Measurements from ENCODE around the gene AEBP1. TPM values are rescaled to one million over a fixed set of nuclear protein-coding genes. Genes with fewer than 3 reads are reported as not detected.

Gene AEBP1
- total RNA-seq, 1 experiment from 2014 or later: not detected

GRCh38 chr7:44066494-44067063 lies 37.6 kb upstream of the AEBP1 start:
- no peak for DNase-seq (ENCODE audit: low read depth)

GRCh38 chr7:44067064-44067951 lies 36.8 kb upstream of the AEBP1 start:
- DNase-seq (ENCODE audit: low read depth): no peak

- DNase-seq (ENCODE audit: low read depth): no peak
These were observed 36.1 kb upstream of the AEBP1 start for GRCh38 chr7:44068054-44068453.

GRCh38 chr7:44071726-44072363 lies 32.3 kb upstream of the AEBP1 start:
- DNase-seq (ENCODE audit: low read depth): no peak

GRCh38 chr7:44072364-44073231 lies 31.5 kb upstream of the AEBP1 start:
- DNase-seq (ENCODE audit: low read depth): peak; percentile 91

GRCh38 chr7:44073664-44074348 lies 30.3 kb upstream of the AEBP1 start:
- peak; percentile 75 for DNase-seq (ENCODE audit: low read depth)

GRCh38 chr7:44074349-44074695 lies 29.8 kb upstream of the AEBP1 start:
- DNase-seq (ENCODE audit: low read depth): no peak

- DNase-seq (ENCODE audit: low read depth): no peak
These were observed 28.7 kb upstream of the AEBP1 start for GRCh38 chr7:44075296-44076075.

- DNase-seq (ENCODE audit: low read depth): no peak
These were observed 27.8 kb upstream of the AEBP1 start for GRCh38 chr7:44076101-44076895.

GRCh38 chr7:44077061-44077460 lies 27.1 kb upstream of the AEBP1 start:
- no peak for DNase-seq (ENCODE audit: low read depth)

GRCh38 chr7:44077681-44078091 lies 26.5 kb upstream of the AEBP1 start:
- DNase-seq (ENCODE audit: low read depth): no peak

- DNase-seq (ENCODE audit: low read depth): no peak
These were observed 25.6 kb upstream of the AEBP1 start for GRCh38 chr7:44078521-44078920.

GRCh38 chr7:44079331-44080021 lies 24.7 kb upstream of the AEBP1 start:
- no peak for DNase-seq (ENCODE audit: low read depth)

- DNase-seq (ENCODE audit: low read depth): no peak
These were observed 24.0 kb upstream of the AEBP1 start for GRCh38 chr7:44080118-44080517.

GRCh38 chr7:44080686-44081265 lies 23.4 kb upstream of the AEBP1 start:
- DNase-seq (ENCODE audit: low read depth): no peak

GRCh38 chr7:44081266-44081748 lies 22.8 kb upstream of the AEBP1 start:
- no peak for DNase-seq (ENCODE audit: low read depth)

- peak; percentile 99 for DNase-seq (ENCODE audit: low read depth)
These were observed 21.5 kb upstream of the AEBP1 start for GRCh38 chr7:44082541-44083207.

GRCh38 chr7:44083796-44084195 lies 20.3 kb upstream of the AEBP1 start:
- DNase-seq (ENCODE audit: low read depth): no peak

Measured in HT1080 (cell line).